ENCODE results near the gene KRT40. TPM values are rescaled to one million over a fixed set of nuclear protein-coding genes. Genes with fewer than 3 reads are reported as not detected.
A peak's percentile ranks its signal among the peaks of the same experiment; 100 is the strongest.

The KRT40 gene
- total RNA-seq, 1 donor: not detected

DNA sequence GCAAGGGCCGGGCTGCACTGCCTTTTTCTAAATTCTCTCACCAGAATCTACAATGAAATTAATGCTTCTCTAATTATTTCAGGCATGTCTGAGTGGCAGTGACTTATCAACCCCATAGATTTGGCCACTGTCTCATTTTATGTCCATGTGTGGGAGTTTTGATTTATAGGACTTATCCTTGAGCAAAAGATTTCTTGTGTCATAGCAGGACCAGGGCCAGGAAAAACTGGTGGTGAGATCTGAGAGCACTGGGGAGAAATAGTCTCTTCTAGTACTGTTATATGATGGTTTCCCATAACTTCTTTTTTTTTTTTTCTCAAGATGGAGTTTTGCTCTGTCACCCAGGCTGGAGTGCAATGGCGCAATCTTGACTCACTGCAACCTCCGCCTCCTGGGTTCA, 45.1 kb downstream of the KRT40 start:
- no peak for TF ChIP-seq CTCF (IDR thresholded peaks at IDR 0.05; ENCODE audit: insufficient read depth, low read length)
- H3K4me3 ChIP-seq (ENCODE audit: low read depth, low read length): no peak overlapping the region
- peak; percentile 52 for DNase-seq (ENCODE audit: low read depth)

DNA sequence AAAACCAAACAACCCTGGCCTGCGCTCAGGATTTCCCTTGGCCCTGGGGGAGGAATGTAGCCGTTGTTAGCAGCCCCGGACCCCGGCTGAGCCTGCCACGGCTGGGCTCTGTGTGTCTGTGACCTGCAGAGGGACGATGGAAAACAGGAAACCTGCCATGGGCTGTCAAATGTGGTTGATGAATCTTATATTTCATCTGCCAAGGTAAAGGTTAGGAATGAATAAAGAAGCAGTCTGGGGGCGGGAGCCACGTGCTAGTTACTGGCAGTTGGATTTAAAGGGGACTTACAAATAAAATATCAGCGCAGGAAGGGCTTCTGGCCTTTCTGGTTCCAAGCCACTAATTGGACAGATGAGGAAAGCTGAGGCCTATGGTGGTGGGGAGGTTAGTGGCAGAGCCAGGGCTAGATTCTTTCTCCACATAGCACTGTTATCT, 46.7 kb downstream of the KRT40 start, which contains the start of gene KRT23:
Gene KRT23, minus strand, starts transcription at position 263 of the 436 bp plus-strand sequence. CDS start 1,043 bp downstream, outside the sequence.
- H3K4me3 ChIP-seq (ENCODE audit: low read depth, low read length): no peak within 1 kb of the TSS
- DNase-seq (ENCODE audit: low read depth): no peak
- no peak for TF ChIP-seq CTCF (IDR thresholded peaks at IDR 0.05; ENCODE audit: insufficient read depth, low read length)

DNA sequence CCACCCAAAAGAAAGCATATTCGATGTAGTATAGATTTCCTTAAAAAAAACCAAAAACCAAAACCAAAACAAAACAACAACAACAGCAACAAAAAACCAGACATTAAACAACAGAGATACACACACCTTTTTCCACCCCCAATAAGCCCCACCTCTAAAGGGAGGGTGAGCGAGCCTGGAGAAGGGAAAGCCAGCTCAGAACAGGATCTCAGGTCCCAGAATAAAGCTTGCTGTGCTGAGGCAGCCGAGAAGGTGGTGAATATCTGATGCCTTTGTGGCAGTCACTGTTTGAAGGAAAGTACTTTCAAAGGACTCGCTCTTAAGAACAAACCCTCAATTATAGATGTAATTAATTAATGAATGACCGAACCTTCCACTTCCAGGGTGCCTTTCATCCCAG, 47.1 kb downstream of the KRT40 start:
- TF ChIP-seq CTCF (IDR thresholded peaks at IDR 0.05; ENCODE audit: insufficient read depth, low read length): no peak
- no peak overlapping the region for H3K4me3 ChIP-seq (ENCODE audit: low read depth, low read length)
- no peak for DNase-seq (ENCODE audit: low read depth)

- TF ChIP-seq CTCF (IDR thresholded peaks at IDR 0.05; ENCODE audit: insufficient read depth, low read length): no peak
- no peak overlapping the region for H3K4me3 ChIP-seq (ENCODE audit: low read depth, low read length)
- DNase-seq (ENCODE audit: low read depth): no peak
Observed at GRCh38 chr17:40936437-40936971, 47.6 kb downstream of the KRT40 start.

GRCh38 chr17:40935624-40936023, 48.5 kb downstream of the KRT40 start:
- TF ChIP-seq CTCF (IDR thresholded peaks at IDR 0.05; ENCODE audit: insufficient read depth, low read length): no peak
- peak; percentile 33 for DNase-seq (ENCODE audit: low read depth)

GRCh38 chr17:40932608-40933007, 51.5 kb downstream of the KRT40 start:
- no peak for TF ChIP-seq CTCF (IDR thresholded peaks at IDR 0.05; ENCODE audit: insufficient read depth, low read length)
- no peak for DNase-seq (ENCODE audit: low read depth)
- H3K4me3 ChIP-seq (ENCODE audit: low read depth, low read length): no peak overlapping the region

More at GRCh38 chr17:40935624-40936023, 48.5 kb downstream of the KRT40 start:
- no peak overlapping the region for H3K4me3 ChIP-seq (ENCODE audit: low read depth, low read length)

GRCh38 chr17:40931311-40931710, 52.8 kb downstream of the KRT40 start:
- H3K4me3 ChIP-seq (ENCODE audit: low read depth, low read length): no peak overlapping the region
- DNase-seq (ENCODE audit: low read depth): no peak
- TF ChIP-seq CTCF (IDR thresholded peaks at IDR 0.05; ENCODE audit: insufficient read depth, low read length): no peak

Data from fibroblast of the aortic adventitia (primary cell).